NT2/D1 (cell line): ENCODE results near the gene NOP56.
A peak's percentile ranks its signal among the peaks of the same experiment; 100 is the strongest.

Experiments
- DNase-seq: peaks from one replicate; pipeline ENCODE4 v3.0.0-alpha.2; 2011; ENCODE audit warnings: low read depth, low spot score
- H3K27me3 ChIP-seq: 2 replicates; pipeline ENCODE4 v1.6.0; 2011; ENCODE audit warnings: mild to moderate bottlenecking; ENCODE audit not compliant: insufficient read length, insufficient read depth
- H3K36me3 ChIP-seq: 2 replicates; pipeline ENCODE4 v1.6.1; 2011; ENCODE audit warnings: mild to moderate bottlenecking, low read length, mixed read lengths; ENCODE audit not compliant: insufficient read depth, insufficient read length
- H3K4me1 ChIP-seq: 2 replicates; pipeline ENCODE4 v1.5.1; 2011; ENCODE audit not compliant: insufficient read depth, insufficient read length
- H3K4me3 ChIP-seq: 2 replicates; pipeline ENCODE4 v1.5.1; 2011; ENCODE audit warnings: low read depth; ENCODE audit not compliant: insufficient read length
- H3K9ac ChIP-seq: 2 replicates; pipeline ENCODE4 v1.6.0; 2011; ENCODE audit warnings: low read depth; ENCODE audit not compliant: insufficient read length
- H3K9me3 ChIP-seq: 2 replicates; pipeline ENCODE4 v1.5.1; 2011; ENCODE audit warnings: mild to moderate bottlenecking, low read length; ENCODE audit not compliant: insufficient read depth
- SUZ12 ChIP-seq: IDR thresholded peaks from 2 replicates; pipeline ENCODE4 v1.6.1; 2011; ENCODE audit not compliant: insufficient read length, insufficient read depth; ENCODE audit errors: extremely low read depth
- YY1 ChIP-seq: IDR thresholded peaks from 2 replicates; pipeline ENCODE4 v1.6.1; 2011; ENCODE audit not compliant: insufficient read length, insufficient read depth
- ZNF274 ChIP-seq: IDR thresholded peaks from 2 replicates; pipeline ENCODE4 v1.6.1; 2011; ENCODE audit warnings: mild to moderate bottlenecking, low read depth, low read length

Gene NOP56

DNA sequence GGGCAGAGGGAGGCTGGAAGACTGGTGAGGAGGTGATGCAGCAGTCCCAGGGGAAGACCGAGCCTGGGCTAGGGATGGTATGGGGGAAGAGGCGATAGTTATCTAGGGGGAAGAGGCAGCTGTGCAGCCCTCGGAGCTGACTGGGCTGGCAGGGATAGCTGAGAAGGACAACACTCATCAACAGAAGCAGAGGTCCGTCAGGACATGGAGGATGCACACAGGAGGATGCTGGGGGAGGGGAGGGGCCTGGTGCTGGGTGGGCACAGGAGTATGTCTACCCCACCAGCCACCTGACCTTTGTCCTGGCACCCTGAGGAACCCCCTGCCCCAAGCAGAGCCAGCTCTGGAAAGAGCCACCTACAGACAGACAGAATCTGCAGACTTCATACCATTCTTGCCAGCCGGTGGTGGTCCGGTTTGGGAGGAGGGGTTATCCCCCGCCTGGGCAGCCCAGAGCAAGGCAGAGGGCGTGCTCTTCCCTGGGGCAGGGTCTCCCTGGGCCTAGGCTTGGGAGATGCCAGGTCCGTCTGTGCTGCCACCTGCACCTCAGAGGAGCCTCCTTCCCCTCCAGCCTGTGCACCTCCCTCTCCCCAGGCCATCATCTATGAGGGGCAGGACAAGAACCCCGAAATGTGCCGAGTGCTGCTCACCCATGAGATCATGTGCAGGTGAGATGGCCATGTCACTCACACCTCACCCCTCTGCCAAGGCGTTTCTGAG lies 55.1 kb downstream of the NOP56 start:
- no peak overlapping the region for H3K4me3 ChIP-seq
- H3K27me3 ChIP-seq: peaks cover 3% of the 10 kb centered on the region
- TF ChIP-seq YY1 (no peak), ZNF274 (no peak), SUZ12 (no peak)
- peaks cover 17% of the 10 kb centered on the region for H3K4me1 ChIP-seq
- H3K36me3 ChIP-seq: no peaks in the 10 kb centered on the region
- peak overlapping the region; percentile 42 for H3K9ac ChIP-seq
- H3K9me3 ChIP-seq: no peaks in the 10 kb centered on the region
- DNase-seq: no peak
